ENCODE results near the gene RNASE1. TPM values are rescaled to one million over a fixed set of nuclear protein-coding genes. Genes with fewer than 3 reads are reported as not detected.

RNASE1 gene
- total and polyA plus RNA-seq, 4 donors = 5.8 to 37.9 (median 22.1) TPM

GRCh38 chr14:20848316-20848954 is 45.8 kb upstream of the RNASE1 start:
- TF ChIP-seq EGR1 (IDR thresholded peaks at IDR 0.05; ENCODE audit: low read depth in 2 of 2) (no peak), HNF4G (IDR thresholded peaks at IDR 0.05) (no peak), JUND (IDR thresholded peaks at IDR 0.05) (no peak), RXRA (IDR thresholded peaks at IDR 0.05) (no peak), CTCF (IDR thresholded peaks at IDR 0.05; ENCODE audit: low read depth, low read length, missing input control) (no peak), TAF1 (conservative IDR thresholded peaks at IDR 0.05) (no peak), NR2F2 (IDR thresholded peaks at IDR 0.05) (no peak)
- TF ChIP-seq, protein P1, sequence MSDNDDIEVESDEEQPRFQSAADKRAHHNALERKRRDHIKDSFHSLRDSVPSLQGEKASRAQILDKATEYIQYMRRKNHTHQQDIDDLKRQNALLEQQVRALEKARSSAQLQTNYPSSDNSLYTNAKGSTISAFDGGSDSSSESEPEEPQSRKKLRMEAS (IDR thresholded peaks at IDR 0.05) = no peak
- TF ChIP-seq, protein P2, sequence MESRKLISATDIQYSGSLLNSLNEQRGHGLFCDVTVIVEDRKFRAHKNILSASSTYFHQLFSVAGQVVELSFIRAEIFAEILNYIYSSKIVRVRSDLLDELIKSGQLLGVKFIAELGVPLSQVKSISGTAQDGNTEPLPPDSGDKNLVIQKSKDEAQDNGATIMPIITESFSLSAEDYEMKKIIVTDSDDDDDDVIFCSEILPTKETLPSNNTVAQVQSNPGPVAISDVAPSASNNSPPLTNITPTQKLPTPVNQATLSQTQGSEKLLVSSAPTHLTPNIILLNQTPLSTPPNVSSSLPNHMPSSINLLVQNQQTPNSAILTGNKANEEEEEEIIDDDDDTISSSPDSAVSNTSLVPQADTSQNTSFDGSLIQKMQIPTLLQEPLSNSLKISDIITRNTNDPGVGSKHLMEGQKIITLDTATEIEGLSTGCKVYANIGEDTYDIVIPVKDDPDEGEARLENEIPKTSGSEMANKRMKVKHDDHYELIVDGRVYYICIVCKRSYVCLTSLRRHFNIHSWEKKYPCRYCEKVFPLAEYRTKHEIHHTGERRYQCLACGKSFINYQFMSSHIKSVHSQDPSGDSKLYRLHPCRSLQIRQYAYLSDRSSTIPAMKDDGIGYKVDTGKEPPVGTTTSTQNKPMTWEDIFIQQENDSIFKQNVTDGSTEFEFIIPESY (IDR thresholded peaks at IDR 0.05) = no peak
- 79% methylated on average over 9 of the region's 9 CpGs for WGBS
- H3K36me3 ChIP-seq (ENCODE audit: control insufficient read depth in 4 of 4, insufficient read depth in 3 of 4, low read depth in 1 of 4, low read length in 3 of 4) = no peaks in the 10 kb centered on the region
- no peaks in the 10 kb centered on the region for H3K27me3 ChIP-seq (ENCODE audit: control insufficient read depth in 4 of 4, insufficient read depth in 4 of 4, low read length in 3 of 4)
- no peak overlapping the region for H3K27ac ChIP-seq (ENCODE audit: low read depth in 1 of 2, low read length in 2 of 2)
- no peak for DNase-seq (ENCODE audit: low spot score)
- no peaks in the 10 kb centered on the region for H3K9me3 ChIP-seq (ENCODE audit: control insufficient read depth in 4 of 4, low read length in 3 of 4)
- no peak overlapping the region for H3K4me3 ChIP-seq (ENCODE audit: low read depth in 1 of 3, low read length in 3 of 3)
- no peak overlapping the region for H3K9ac ChIP-seq (ENCODE audit: low read depth in 1 of 2, low read length in 2 of 2)
- H3K4me1 ChIP-seq (ENCODE audit: control insufficient read depth in 4 of 4, insufficient read depth in 4 of 4, low read length in 3 of 4) = no peaks in the 10 kb centered on the region

DNA sequence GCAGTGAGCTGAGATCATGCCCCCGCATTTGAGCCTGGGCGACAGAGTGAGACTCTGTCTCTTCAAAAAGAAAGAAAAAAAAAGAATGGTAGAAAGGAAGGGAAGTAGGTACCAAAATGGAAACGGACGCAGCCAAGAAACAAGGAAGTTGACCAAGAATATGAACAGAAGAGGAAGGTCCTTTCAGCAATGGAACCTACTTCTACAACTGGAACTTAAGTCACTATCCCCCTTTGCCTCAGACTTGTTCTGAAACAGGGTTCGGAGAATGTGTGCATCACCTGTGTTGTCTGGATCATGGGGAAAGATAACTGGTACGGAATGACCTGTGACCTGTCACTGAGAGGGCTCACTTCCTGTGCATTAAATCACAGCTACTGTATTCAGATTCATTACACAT is 43.9 kb upstream of the RNASE1 start:
- H3K9ac ChIP-seq (ENCODE audit: low read depth in 1 of 2, low read length in 2 of 2) = no peak overlapping the region
- H3K9me3 ChIP-seq (ENCODE audit: control insufficient read depth in 4 of 4, low read length in 3 of 4) = no peaks in the 10 kb centered on the region
- DNase-seq (ENCODE audit: low spot score) = no peak
- H3K27me3 ChIP-seq (ENCODE audit: control insufficient read depth in 4 of 4, insufficient read depth in 4 of 4, low read length in 3 of 4) = no peaks in the 10 kb centered on the region
- no peak overlapping the region for H3K27ac ChIP-seq (ENCODE audit: low read depth in 1 of 2, low read length in 2 of 2)
- no peaks in the 10 kb centered on the region for H3K4me1 ChIP-seq (ENCODE audit: control insufficient read depth in 4 of 4, insufficient read depth in 4 of 4, low read length in 3 of 4)
- no peak overlapping the region for H3K4me3 ChIP-seq (ENCODE audit: low read depth in 1 of 3, low read length in 3 of 3)
- H3K36me3 ChIP-seq (ENCODE audit: control insufficient read depth in 4 of 4, insufficient read depth in 3 of 4, low read depth in 1 of 4, low read length in 3 of 4) = no peaks in the 10 kb centered on the region
- TF ChIP-seq, protein P3, sequence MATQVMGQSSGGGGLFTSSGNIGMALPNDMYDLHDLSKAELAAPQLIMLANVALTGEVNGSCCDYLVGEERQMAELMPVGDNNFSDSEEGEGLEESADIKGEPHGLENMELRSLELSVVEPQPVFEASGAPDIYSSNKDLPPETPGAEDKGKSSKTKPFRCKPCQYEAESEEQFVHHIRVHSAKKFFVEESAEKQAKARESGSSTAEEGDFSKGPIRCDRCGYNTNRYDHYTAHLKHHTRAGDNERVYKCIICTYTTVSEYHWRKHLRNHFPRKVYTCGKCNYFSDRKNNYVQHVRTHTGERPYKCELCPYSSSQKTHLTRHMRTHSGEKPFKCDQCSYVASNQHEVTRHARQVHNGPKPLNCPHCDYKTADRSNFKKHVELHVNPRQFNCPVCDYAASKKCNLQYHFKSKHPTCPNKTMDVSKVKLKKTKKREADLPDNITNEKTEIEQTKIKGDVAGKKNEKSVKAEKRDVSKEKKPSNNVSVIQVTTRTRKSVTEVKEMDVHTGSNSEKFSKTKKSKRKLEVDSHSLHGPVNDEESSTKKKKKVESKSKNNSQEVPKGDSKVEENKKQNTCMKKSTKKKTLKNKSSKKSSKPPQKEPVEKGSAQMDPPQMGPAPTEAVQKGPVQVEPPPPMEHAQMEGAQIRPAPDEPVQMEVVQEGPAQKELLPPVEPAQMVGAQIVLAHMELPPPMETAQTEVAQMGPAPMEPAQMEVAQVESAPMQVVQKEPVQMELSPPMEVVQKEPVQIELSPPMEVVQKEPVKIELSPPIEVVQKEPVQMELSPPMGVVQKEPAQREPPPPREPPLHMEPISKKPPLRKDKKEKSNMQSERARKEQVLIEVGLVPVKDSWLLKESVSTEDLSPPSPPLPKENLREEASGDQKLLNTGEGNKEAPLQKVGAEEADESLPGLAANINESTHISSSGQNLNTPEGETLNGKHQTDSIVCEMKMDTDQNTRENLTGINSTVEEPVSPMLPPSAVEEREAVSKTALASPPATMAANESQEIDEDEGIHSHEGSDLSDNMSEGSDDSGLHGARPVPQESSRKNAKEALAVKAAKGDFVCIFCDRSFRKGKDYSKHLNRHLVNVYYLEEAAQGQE (IDR thresholded peaks at IDR 0.05) = no peak
- TF ChIP-seq HNF4G (IDR thresholded peaks at IDR 0.05) (no peak), RXRA (IDR thresholded peaks at IDR 0.05) (no peak), JUND (IDR thresholded peaks at IDR 0.05) (no peak), CTCF (IDR thresholded peaks at IDR 0.05; ENCODE audit: low read depth, low read length, missing input control) (no peak), FOXA1 (IDR thresholded peaks at IDR 0.05) (no peak), RAD21 (IDR thresholded peaks at IDR 0.05) (no peak), HNF4A (conservative IDR thresholded peaks at IDR 0.05) (no peak), YY1 (IDR thresholded peaks at IDR 0.05) (no peak), GABPA (IDR thresholded peaks at IDR 0.05 in 1 of 2, conservative IDR thresholded peaks at IDR 0.05 in 1 of 2) (no peak), FOXA2 (IDR thresholded peaks at IDR 0.05) (no peak), ATF3 (IDR thresholded peaks at IDR 0.05) (no peak), EGR1 (IDR thresholded peaks at IDR 0.05; ENCODE audit: low read depth in 2 of 2) (no peak), NR2F2 (IDR thresholded peaks at IDR 0.05) (no peak), TAF1 (conservative IDR thresholded peaks at IDR 0.05) (no peak), SP1 (IDR thresholded peaks at IDR 0.05) (no peak)
- TF ChIP-seq, protein P2 (IDR thresholded peaks at IDR 0.05) = no peak
- TF ChIP-seq, protein P1 (IDR thresholded peaks at IDR 0.05) = no peak
- WGBS = 87% methylated on average over 6 of the region's 6 CpGs
